Large intestine (tissue), 3 donors: Measurements from ENCODE around the gene ABCC9. TPM values are rescaled to one million over a fixed set of nuclear protein-coding genes. Genes with fewer than 3 reads are reported as not detected.

Experiments used
- DNase-seq, 2 donors: peaks; one replicate each; pipeline versions ENCODE4 v3.0.0 to v3.0.0-alpha.2; 2013
- H3K27ac ChIP-seq: one replicate; pipeline ENCODE4 v1.5.1; 2013; ENCODE audit warnings: low read length
- H3K27me3 ChIP-seq: 2 replicates; pipeline ENCODE4 v1.6.1; 2013; ENCODE audit warnings: low read length; ENCODE audit not compliant: control insufficient read depth, insufficient read depth
- H3K36me3 ChIP-seq: 2 replicates; pipeline ENCODE4 v1.6.1; 2013; ENCODE audit warnings: low read length; ENCODE audit not compliant: control insufficient read depth, insufficient read depth
- H3K4me1 ChIP-seq: one replicate; pipeline ENCODE4 v1.6.1; 2013; ENCODE audit warnings: low read length; ENCODE audit not compliant: control insufficient read depth, insufficient read depth
- H3K4me3 ChIP-seq: one replicate; pipeline ENCODE4 v1.5.1; 2013; ENCODE audit warnings: low read length
- H3K9me3 ChIP-seq: one replicate; pipeline ENCODE4 v1.6.1; 2013; ENCODE audit warnings: mild to moderate bottlenecking, low read depth, low read length, moderate library complexity; ENCODE audit not compliant: control insufficient read depth
- WGBS: methylation state at CpG from one replicate; pipeline ENCODE4 v1.1.5; 2013; ENCODE audit warnings: low lambda C conversion rate; ENCODE audit not compliant: insufficient coverage; 5-methylcytosine and 5-hydroxymethylcytosine counted together
- polyA plus RNA-seq: library from polyadenylated mRNA; unstranded; fragments of 120-200 nt; gene quantifications from one replicate; pipeline ENCODE4 v1.2.1, GENCODE V29; 2013

ABCC9 gene
- polyA plus RNA-seq, 1 donor = 7.4 TPM

GRCh38 chr12:21780786-21781185, 160.4 kb downstream of the ABCC9 start:
- DNase-seq = no peak
- 80% methylated on average over 1 of the region's 3 CpGs for WGBS
- Histone ChIP-seq H3K4me1 (no peaks in the 10 kb centered on the region), H3K9me3 (no peaks in the 10 kb centered on the region), H3K27me3 (peaks cover 3% of the 10 kb centered on the region), H3K4me3 (no peak overlapping the region), H3K36me3 (no peaks in the 10 kb centered on the region), H3K27ac (no peak overlapping the region)

GRCh38 chr12:21776175-21776574, 165.1 kb downstream of the ABCC9 start:
- H3K9me3 ChIP-seq = no peaks in the 10 kb centered on the region
- no peaks in the 10 kb centered on the region for H3K36me3 ChIP-seq
- H3K4me1 ChIP-seq = no peaks in the 10 kb centered on the region
- peaks cover 24% of the 10 kb centered on the region for H3K27me3 ChIP-seq
- no peak overlapping the region for H3K4me3 ChIP-seq
- DNase-seq = no peak
- WGBS = no CpG with 5 or more reads among the region's 3 CpGs
- H3K27ac ChIP-seq = no peak overlapping the region

- Histone ChIP-seq H3K27ac (peak overlapping the region; percentile 56), H3K27me3 (peaks cover 24% of the 10 kb centered on the region), H3K4me1 (no peaks in the 10 kb centered on the region), H3K36me3 (no peaks in the 10 kb centered on the region), H3K9me3 (no peaks in the 10 kb centered on the region), H3K4me3 (peak overlapping the region; percentile 50)
- 67% methylated on average over 3 of the region's 14 CpGs for WGBS
- peak in 1 of 2 donors; percentile 14 for DNase-seq
Measured at GRCh38 chr12:21775133-21775820, 165.9 kb downstream of the ABCC9 start.

- peak; percentile 24 to 61 for DNase-seq
- Histone ChIP-seq H3K27me3 (peaks cover 24% of the 10 kb centered on the region), H3K27ac (peak within 1 kb of the TSS; percentile 56), H3K36me3 (no peaks in the 10 kb centered on the region), H3K9me3 (no peaks in the 10 kb centered on the region), H3K4me1 (no peaks in the 10 kb centered on the region), H3K4me3 (peak within 1 kb of the TSS; percentile 50)
- no CpG with 5 or more reads among the region's 49 CpGs for WGBS
Measured at GRCh38 chr12:21774358-21775132, 166.7 kb downstream of the ABCC9 start, which contains the start of gene KCNJ8. Gene KCNJ8, minus strand, starts transcription at chr12:21774706. Its CDS starts 1,090 bp downstream, at chr12:21773616.

GRCh38 chr12:21773806-21774205, 167.4 kb downstream of the ABCC9 start:
- Histone ChIP-seq H3K4me1 (no peaks in the 10 kb centered on the region), H3K4me3 (peak overlapping the region; percentile 50), H3K9me3 (no peaks in the 10 kb centered on the region), H3K27me3 (peaks cover 24% of the 10 kb centered on the region), H3K36me3 (no peaks in the 10 kb centered on the region), H3K27ac (no peak overlapping the region)
- no peak for DNase-seq
- 9% methylated on average over 4 of the region's 10 CpGs for whole genome bisulfite sequencing

GRCh38 chr12:21773263-21773741, 167.9 kb downstream of the ABCC9 start:
- no peaks in the 10 kb centered on the region for H3K9me3 ChIP-seq
- H3K36me3 ChIP-seq = no peaks in the 10 kb centered on the region
- peak; percentile 58 to 76 for DNase-seq
- H3K27ac ChIP-seq = no peak overlapping the region
- peaks cover 24% of the 10 kb centered on the region for H3K27me3 ChIP-seq
- no CpG with 5 or more reads among the region's 23 CpGs for WGBS
- H3K4me1 ChIP-seq = no peaks in the 10 kb centered on the region
- H3K4me3 ChIP-seq = peak overlapping the region; percentile 50

- H3K9me3 ChIP-seq = no peaks in the 10 kb centered on the region
- no peaks in the 10 kb centered on the region for H3K36me3 ChIP-seq
- DNase-seq = no peak
- peaks cover 23% of the 10 kb centered on the region for H3K27me3 ChIP-seq
- WGBS = 100% methylated on average over 1 of the region's 1 CpG
- no peak overlapping the region for H3K4me3 ChIP-seq
- no peaks in the 10 kb centered on the region for H3K4me1 ChIP-seq
- no peak overlapping the region for H3K27ac ChIP-seq
Measured at GRCh38 chr12:21771311-21771710, 169.9 kb downstream of the ABCC9 start.

GRCh38 chr12:21769307-21769706, 171.9 kb downstream of the ABCC9 start:
- Histone ChIP-seq H3K27me3 (peaks cover 8% of the 10 kb centered on the region), H3K4me3 (no peak overlapping the region), H3K27ac (no peak overlapping the region), H3K36me3 (no peaks in the 10 kb centered on the region), H3K4me1 (peaks cover 3% of the 10 kb centered on the region), H3K9me3 (no peaks in the 10 kb centered on the region)
- no peak for DNase-seq
- 100% methylated on average over 1 of the region's 2 CpGs for WGBS

GRCh38 chr12:21766403-21766802, 174.8 kb downstream of the ABCC9 start:
- peaks cover 18% of the 10 kb centered on the region for H3K4me1 ChIP-seq
- H3K36me3 ChIP-seq = no peaks in the 10 kb centered on the region
- no CpG with 5 or more reads among the region's 2 CpGs for WGBS
- DNase-seq = no peak
- no peak overlapping the region for H3K27ac ChIP-seq
- no peak overlapping the region for H3K4me3 ChIP-seq
- H3K9me3 ChIP-seq = no peaks in the 10 kb centered on the region
- no peaks in the 10 kb centered on the region for H3K27me3 ChIP-seq

- H3K27me3 ChIP-seq = no peaks in the 10 kb centered on the region
- H3K4me1 ChIP-seq = peaks cover 18% of the 10 kb centered on the region
- no peak for DNase-seq
- H3K27ac ChIP-seq = peak overlapping the region; percentile 84
- no peaks in the 10 kb centered on the region for H3K9me3 ChIP-seq
- H3K36me3 ChIP-seq = no peaks in the 10 kb centered on the region
- 100% methylated on average over 1 of the region's 4 CpGs for WGBS
- H3K4me3 ChIP-seq = no peak overlapping the region
Measured at GRCh38 chr12:21764950-21765349, 176.3 kb downstream of the ABCC9 start.
